ENCODE measurements around the gene CD8B. TPM values are rescaled to one million over a fixed set of nuclear protein-coding genes. Genes with fewer than 3 reads are reported as not detected.

Gene CD8B
- total RNA-seq, 1 experiment from 2014 or later, result not detected

GRCh38 chr2:86774862-86775261, 86.8 kb downstream of the CD8B start:
- Histone ChIP-seq H3K4me3 (ENCODE audit: low read depth, low read length, poor library complexity, severe bottlenecking) (no peak overlapping the region), H3K9me3 (ENCODE audit: low read depth, low read length, poor library complexity, severe bottlenecking) (no peaks in the 10 kb centered on the region), H3K27me3 (replicated peaks; ENCODE audit: insufficient read depth, low read depth, low read length, poor library complexity) (no peaks in the 10 kb centered on the region), H3K27ac (ENCODE audit: low read depth, low read length, poor library complexity, severe bottlenecking) (no peak overlapping the region), H3K36me3 (ENCODE audit: insufficient read depth, low read length, poor library complexity, severe bottlenecking) (peaks cover 37% of the 10 kb centered on the region), H3K4me1 (ENCODE audit: insufficient read depth, low read length, poor library complexity, severe bottlenecking) (no peaks in the 10 kb centered on the region)
- no peak for DNase-seq (ENCODE audit: low spot score)
- ChIA-PET POLR2A (ENCODE audit: low non-redundant PET) (no interaction called here), CTCF (no interaction called here)
- intact Hi-C loops (cut with micrococcal nuclease; ENCODE audit: unreplicated experiment), result no loop called here
- TF ChIP-seq EZH2 (IDR thresholded peaks at IDR 0.05; ENCODE audit: borderline replicate concordance, low read depth, low read length, poor library complexity, severe bottlenecking) (no peak), CTCF (conservative IDR thresholded peaks at IDR 0.05; ENCODE audit: low read depth, low read length) (no peak)
- BruUV-seq (replicated peaks), result no TSS peak

GRCh38 chr2:86772611-86773010, 89.1 kb downstream of the CD8B start:
- no peak overlapping the region for H3K4me3 ChIP-seq (ENCODE audit: low read depth, low read length, poor library complexity, severe bottlenecking)
- no peak for DNase-seq (ENCODE audit: low spot score)
- H3K27me3 ChIP-seq (replicated peaks; ENCODE audit: insufficient read depth, low read depth, low read length, poor library complexity), result no peaks in the 10 kb centered on the region
- no peaks in the 10 kb centered on the region for H3K9me3 ChIP-seq (ENCODE audit: low read depth, low read length, poor library complexity, severe bottlenecking)
- intact Hi-C loops (cut with micrococcal nuclease; ENCODE audit: unreplicated experiment), result no loop called here
- BruUV-seq (replicated peaks), result no TSS peak
- peaks cover 37% of the 10 kb centered on the region for H3K36me3 ChIP-seq (ENCODE audit: insufficient read depth, low read length, poor library complexity, severe bottlenecking)
- no peak overlapping the region for H3K27ac ChIP-seq (ENCODE audit: low read depth, low read length, poor library complexity, severe bottlenecking)
- no peaks in the 10 kb centered on the region for H3K4me1 ChIP-seq (ENCODE audit: insufficient read depth, low read length, poor library complexity, severe bottlenecking)
- POLR2A ChIA-PET (ENCODE audit: low non-redundant PET), result no interaction called here
- CTCF ChIA-PET, result no interaction called here
- TF ChIP-seq CTCF (conservative IDR thresholded peaks at IDR 0.05; ENCODE audit: low read depth, low read length) (no peak), EZH2 (IDR thresholded peaks at IDR 0.05; ENCODE audit: borderline replicate concordance, low read depth, low read length, poor library complexity, severe bottlenecking) (no peak)

GRCh38 chr2:86770816-86771301, 90.8 kb downstream of the CD8B start:
- ChIA-PET CTCF (no interaction called here), POLR2A (ENCODE audit: low non-redundant PET) (no interaction called here)
- no peak for TF ChIP-seq EZH2 (IDR thresholded peaks at IDR 0.05; ENCODE audit: borderline replicate concordance, low read depth, low read length, poor library complexity, severe bottlenecking)
- no peak for TF ChIP-seq CTCF (conservative IDR thresholded peaks at IDR 0.05; ENCODE audit: low read depth, low read length)
- H3K36me3 ChIP-seq (ENCODE audit: insufficient read depth, low read length, poor library complexity, severe bottlenecking), result peaks cover 41% of the 10 kb centered on the region
- intact Hi-C loops (cut with micrococcal nuclease; ENCODE audit: unreplicated experiment), result no loop called here
- DNase-seq (ENCODE audit: low spot score), result no peak
- no TSS peak for BruUV-seq (replicated peaks)
- no peak overlapping the region for H3K4me3 ChIP-seq (ENCODE audit: low read depth, low read length, poor library complexity, severe bottlenecking)
- H3K27me3 ChIP-seq (replicated peaks; ENCODE audit: insufficient read depth, low read depth, low read length, poor library complexity), result no peaks in the 10 kb centered on the region
- no peaks in the 10 kb centered on the region for H3K9me3 ChIP-seq (ENCODE audit: low read depth, low read length, poor library complexity, severe bottlenecking)
- H3K4me1 ChIP-seq (ENCODE audit: insufficient read depth, low read length, poor library complexity, severe bottlenecking), result no peaks in the 10 kb centered on the region
- H3K27ac ChIP-seq (ENCODE audit: low read depth, low read length, poor library complexity, severe bottlenecking), result no peak overlapping the region
